ENCODE measurements around the gene ARMC5. TPM values are rescaled to one million over a fixed set of nuclear protein-coding genes. Genes with fewer than 3 reads are reported as not detected.

ARMC5 gene
- polyA plus RNA-seq, 1 donor: 13.6 TPM

GRCh38 chr16:31471241-31471874 lies 12.1 kb downstream of the ARMC5 start:
- WGBS (ENCODE audit: insufficient coverage, low lambda C conversion rate): no CpG with 5 or more reads among the region's 15 CpGs
- H3K9me3 ChIP-seq (ENCODE audit: control insufficient read depth, low read depth, low read length): peaks cover 5% of the 10 kb centered on the region
- H3K4me1 ChIP-seq (ENCODE audit: control insufficient read depth, insufficient read depth, low read length): peaks cover 29% of the 10 kb centered on the region
- peaks cover 13% of the 10 kb centered on the region for H3K36me3 ChIP-seq (ENCODE audit: control insufficient read depth, insufficient read depth, low read length)
- H3K4me3 ChIP-seq (ENCODE audit: low read length): peak overlapping the region; percentile 37
- no peaks in the 10 kb centered on the region for H3K27me3 ChIP-seq (ENCODE audit: control insufficient read depth, insufficient read depth, low read length)
- DNase-seq: no peak
- H3K27ac ChIP-seq (ENCODE audit: low read length): peak overlapping the region; percentile 49

- 0% methylated on average over 4 of the region's 63 CpGs for WGBS (ENCODE audit: insufficient coverage, low lambda C conversion rate)
- Histone ChIP-seq H3K27ac (ENCODE audit: low read length) (peak within 1 kb of the TSS; percentile 88), H3K4me3 (ENCODE audit: low read length) (peak within 1 kb of the TSS; percentile 60), H3K9me3 (ENCODE audit: control insufficient read depth, low read depth, low read length) (peaks cover 5% of the 10 kb centered on the region), H3K36me3 (ENCODE audit: control insufficient read depth, insufficient read depth, low read length) (peaks cover 12% of the 10 kb centered on the region), H3K4me1 (ENCODE audit: control insufficient read depth, insufficient read depth, low read length) (peaks cover 29% of the 10 kb centered on the region), H3K27me3 (ENCODE audit: control insufficient read depth, insufficient read depth, low read length) (no peaks in the 10 kb centered on the region)
- DNase-seq: peak in 1 of 2 donors; percentile 62
Observed at GRCh38 chr16:31471875-31472708, 12.8 kb downstream of the ARMC5 start, which contains the start of gene TGFB1I1. Gene TGFB1I1, plus strand, starts transcription at chr16:31472152. Its CDS starts 37 bp downstream, at chr16:31472189.

GRCh38 chr16:31472709-31473203 lies 13.5 kb downstream of the ARMC5 start:
- H3K9me3 ChIP-seq (ENCODE audit: control insufficient read depth, low read depth, low read length): peaks cover 5% of the 10 kb centered on the region
- H3K27ac ChIP-seq (ENCODE audit: low read length): peak overlapping the region; percentile 88
- WGBS (ENCODE audit: insufficient coverage, low lambda C conversion rate): no CpG with 5 or more reads among the region's 20 CpGs
- no peaks in the 10 kb centered on the region for H3K27me3 ChIP-seq (ENCODE audit: control insufficient read depth, insufficient read depth, low read length)
- DNase-seq: peak; percentile 80 to 81
- peak overlapping the region; percentile 60 for H3K4me3 ChIP-seq (ENCODE audit: low read length)
- H3K4me1 ChIP-seq (ENCODE audit: control insufficient read depth, insufficient read depth, low read length): peaks cover 31% of the 10 kb centered on the region
- peaks cover 9% of the 10 kb centered on the region for H3K36me3 ChIP-seq (ENCODE audit: control insufficient read depth, insufficient read depth, low read length)

GRCh38 chr16:31473264-31473984 lies 14.1 kb downstream of the ARMC5 start:
- WGBS (ENCODE audit: insufficient coverage, low lambda C conversion rate): 80% methylated on average over 1 of the region's 17 CpGs
- no peak overlapping the region for H3K4me3 ChIP-seq (ENCODE audit: low read length)
- H3K27ac ChIP-seq (ENCODE audit: low read length): no peak overlapping the region
- H3K4me1 ChIP-seq (ENCODE audit: control insufficient read depth, insufficient read depth, low read length): peaks cover 37% of the 10 kb centered on the region
- peaks cover 5% of the 10 kb centered on the region for H3K9me3 ChIP-seq (ENCODE audit: control insufficient read depth, low read depth, low read length)
- no peaks in the 10 kb centered on the region for H3K27me3 ChIP-seq (ENCODE audit: control insufficient read depth, insufficient read depth, low read length)
- peaks cover 9% of the 10 kb centered on the region for H3K36me3 ChIP-seq (ENCODE audit: control insufficient read depth, insufficient read depth, low read length)
- DNase-seq: no peak

GRCh38 chr16:31474173-31474714 lies 14.9 kb downstream of the ARMC5 start:
- Histone ChIP-seq H3K4me1 (ENCODE audit: control insufficient read depth, insufficient read depth, low read length) (peaks cover 43% of the 10 kb centered on the region), H3K27ac (ENCODE audit: low read length) (no peak overlapping the region), H3K36me3 (ENCODE audit: control insufficient read depth, insufficient read depth, low read length) (peaks cover 9% of the 10 kb centered on the region), H3K4me3 (ENCODE audit: low read length) (no peak overlapping the region), H3K9me3 (ENCODE audit: control insufficient read depth, low read depth, low read length) (peaks cover 5% of the 10 kb centered on the region), H3K27me3 (ENCODE audit: control insufficient read depth, insufficient read depth, low read length) (no peaks in the 10 kb centered on the region)
- peak in 1 of 2 donors; percentile 44 for DNase-seq
- WGBS (ENCODE audit: insufficient coverage, low lambda C conversion rate): no CpG with 5 or more reads among the region's 12 CpGs

GRCh38 chr16:31474773-31475738 lies 15.8 kb downstream of the ARMC5 start:
- Histone ChIP-seq H3K27ac (ENCODE audit: low read length) (no peak overlapping the region), H3K4me1 (ENCODE audit: control insufficient read depth, insufficient read depth, low read length) (peaks cover 50% of the 10 kb centered on the region), H3K9me3 (ENCODE audit: control insufficient read depth, low read depth, low read length) (peaks cover 5% of the 10 kb centered on the region), H3K27me3 (ENCODE audit: control insufficient read depth, insufficient read depth, low read length) (no peaks in the 10 kb centered on the region), H3K4me3 (ENCODE audit: low read length) (no peak overlapping the region), H3K36me3 (ENCODE audit: control insufficient read depth, insufficient read depth, low read length) (peaks cover 9% of the 10 kb centered on the region)
- 57% methylated on average over 1 of the region's 12 CpGs for WGBS (ENCODE audit: insufficient coverage, low lambda C conversion rate)
- DNase-seq: no peak

GRCh38 chr16:31475946-31476302 lies 16.6 kb downstream of the ARMC5 start:
- no CpG with 5 or more reads among the region's 26 CpGs for WGBS (ENCODE audit: insufficient coverage, low lambda C conversion rate)
- DNase-seq: no peak
- peak overlapping the region; percentile 49 for H3K4me3 ChIP-seq (ENCODE audit: low read length)
- H3K4me1 ChIP-seq (ENCODE audit: control insufficient read depth, insufficient read depth, low read length): peaks cover 57% of the 10 kb centered on the region
- peaks cover 5% of the 10 kb centered on the region for H3K9me3 ChIP-seq (ENCODE audit: control insufficient read depth, low read depth, low read length)
- peaks cover 9% of the 10 kb centered on the region for H3K36me3 ChIP-seq (ENCODE audit: control insufficient read depth, insufficient read depth, low read length)
- peak overlapping the region; percentile 93 for H3K27ac ChIP-seq (ENCODE audit: low read length)
- H3K27me3 ChIP-seq (ENCODE audit: control insufficient read depth, insufficient read depth, low read length): no peaks in the 10 kb centered on the region

GRCh38 chr16:31476303-31477219 lies 17.3 kb downstream of the ARMC5 start:
- H3K27me3 ChIP-seq (ENCODE audit: control insufficient read depth, insufficient read depth, low read length): no peaks in the 10 kb centered on the region
- H3K4me3 ChIP-seq (ENCODE audit: low read length): peak overlapping the region; percentile 54
- peaks cover 9% of the 10 kb centered on the region for H3K36me3 ChIP-seq (ENCODE audit: control insufficient read depth, insufficient read depth, low read length)
- WGBS (ENCODE audit: insufficient coverage, low lambda C conversion rate): no CpG with 5 or more reads among the region's 68 CpGs
- DNase-seq: peak; percentile 76 to 87
- H3K4me1 ChIP-seq (ENCODE audit: control insufficient read depth, insufficient read depth, low read length): peaks cover 56% of the 10 kb centered on the region
- peak overlapping the region; percentile 95 for H3K27ac ChIP-seq (ENCODE audit: low read length)
- H3K9me3 ChIP-seq (ENCODE audit: control insufficient read depth, low read depth, low read length): peaks cover 5% of the 10 kb centered on the region
